ENCODE measurements around the gene RNU6-9.
A peak's percentile ranks its signal among the peaks of the same experiment; 100 is the strongest.
"Not testable (repeated sequence)": the region's sequence is repeated elsewhere in the genome, so short reads cannot be mapped to it uniquely, and the experiment has no call there.

RNU6-9 gene

GRCh38 chr19:892894-893689 lies at the start of gene RNU6-9, which contains the start of gene MED16:
Gene RNU6-9, plus strand, starts transcription at chr19:893484.
Gene MED16, minus strand, starts transcription at chr19:893187. Its CDS starts 2,056 bp downstream, at chr19:891131.
- peak; percentile 73 for DNase-seq (ENCODE audit: low read depth)
- peak within 1 kb of the TSS; percentile 93 for H3K4me3 ChIP-seq (ENCODE audit: control insufficient read depth, low read depth, low read length)
- TF ChIP-seq, protein P1, sequence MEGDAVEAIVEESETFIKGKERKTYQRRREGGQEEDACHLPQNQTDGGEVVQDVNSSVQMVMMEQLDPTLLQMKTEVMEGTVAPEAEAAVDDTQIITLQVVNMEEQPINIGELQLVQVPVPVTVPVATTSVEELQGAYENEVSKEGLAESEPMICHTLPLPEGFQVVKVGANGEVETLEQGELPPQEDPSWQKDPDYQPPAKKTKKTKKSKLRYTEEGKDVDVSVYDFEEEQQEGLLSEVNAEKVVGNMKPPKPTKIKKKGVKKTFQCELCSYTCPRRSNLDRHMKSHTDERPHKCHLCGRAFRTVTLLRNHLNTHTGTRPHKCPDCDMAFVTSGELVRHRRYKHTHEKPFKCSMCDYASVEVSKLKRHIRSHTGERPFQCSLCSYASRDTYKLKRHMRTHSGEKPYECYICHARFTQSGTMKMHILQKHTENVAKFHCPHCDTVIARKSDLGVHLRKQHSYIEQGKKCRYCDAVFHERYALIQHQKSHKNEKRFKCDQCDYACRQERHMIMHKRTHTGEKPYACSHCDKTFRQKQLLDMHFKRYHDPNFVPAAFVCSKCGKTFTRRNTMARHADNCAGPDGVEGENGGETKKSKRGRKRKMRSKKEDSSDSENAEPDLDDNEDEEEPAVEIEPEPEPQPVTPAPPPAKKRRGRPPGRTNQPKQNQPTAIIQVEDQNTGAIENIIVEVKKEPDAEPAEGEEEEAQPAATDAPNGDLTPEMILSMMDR (IDR thresholded peaks at IDR 0.05; ENCODE audit: control insufficient read depth, insufficient read depth, low read depth, low read length, missing control alignments), result no peak

DNA sequence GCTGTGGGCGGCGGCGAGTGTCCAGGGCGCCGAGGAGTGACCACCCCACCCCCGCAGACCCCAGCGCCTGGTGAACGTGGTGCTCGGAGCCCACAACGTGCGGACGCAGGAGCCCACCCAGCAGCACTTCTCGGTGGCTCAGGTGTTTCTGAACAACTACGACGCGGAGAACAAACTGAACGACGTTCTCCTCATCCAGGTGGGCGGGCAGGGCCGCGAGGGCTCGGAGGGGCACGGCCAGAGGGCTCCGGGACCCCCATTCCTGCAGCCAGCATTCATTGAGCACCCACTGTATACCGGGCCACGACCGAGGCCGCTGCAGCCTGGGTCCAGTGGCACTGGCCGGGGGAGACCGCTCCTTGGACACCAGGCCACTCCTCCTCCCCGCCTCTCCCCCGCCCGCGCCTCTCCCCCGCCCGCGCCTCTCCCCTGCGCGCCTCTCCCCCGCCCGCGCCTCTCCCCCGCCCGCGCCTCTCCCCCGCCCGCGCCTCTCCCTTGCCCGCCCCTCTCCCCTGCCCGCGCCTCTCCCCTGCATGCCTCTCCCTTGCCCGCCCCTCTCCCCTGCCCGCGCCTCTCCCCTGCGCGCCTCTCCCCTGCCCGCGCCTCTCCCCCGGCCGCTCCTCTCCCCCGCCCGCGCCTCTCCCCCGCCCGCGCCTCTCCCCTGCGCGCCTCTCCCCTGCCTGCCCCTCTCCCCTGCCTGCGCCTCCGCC lies 49.3 kb upstream of the RNU6-9 start:
- TF ChIP-seq, protein P1 (IDR thresholded peaks at IDR 0.05; ENCODE audit: control insufficient read depth, insufficient read depth, low read depth, low read length, missing control alignments), result no peak
- H3K4me3 ChIP-seq (ENCODE audit: control insufficient read depth, low read depth, low read length), result no peak overlapping the region
- DNase-seq (ENCODE audit: low read depth), result no peak

GRCh38 chr19:844546-844971 lies 48.7 kb upstream of the RNU6-9 start:
- no peak overlapping the region for H3K4me3 ChIP-seq (ENCODE audit: control insufficient read depth, low read depth, low read length)

DNA sequence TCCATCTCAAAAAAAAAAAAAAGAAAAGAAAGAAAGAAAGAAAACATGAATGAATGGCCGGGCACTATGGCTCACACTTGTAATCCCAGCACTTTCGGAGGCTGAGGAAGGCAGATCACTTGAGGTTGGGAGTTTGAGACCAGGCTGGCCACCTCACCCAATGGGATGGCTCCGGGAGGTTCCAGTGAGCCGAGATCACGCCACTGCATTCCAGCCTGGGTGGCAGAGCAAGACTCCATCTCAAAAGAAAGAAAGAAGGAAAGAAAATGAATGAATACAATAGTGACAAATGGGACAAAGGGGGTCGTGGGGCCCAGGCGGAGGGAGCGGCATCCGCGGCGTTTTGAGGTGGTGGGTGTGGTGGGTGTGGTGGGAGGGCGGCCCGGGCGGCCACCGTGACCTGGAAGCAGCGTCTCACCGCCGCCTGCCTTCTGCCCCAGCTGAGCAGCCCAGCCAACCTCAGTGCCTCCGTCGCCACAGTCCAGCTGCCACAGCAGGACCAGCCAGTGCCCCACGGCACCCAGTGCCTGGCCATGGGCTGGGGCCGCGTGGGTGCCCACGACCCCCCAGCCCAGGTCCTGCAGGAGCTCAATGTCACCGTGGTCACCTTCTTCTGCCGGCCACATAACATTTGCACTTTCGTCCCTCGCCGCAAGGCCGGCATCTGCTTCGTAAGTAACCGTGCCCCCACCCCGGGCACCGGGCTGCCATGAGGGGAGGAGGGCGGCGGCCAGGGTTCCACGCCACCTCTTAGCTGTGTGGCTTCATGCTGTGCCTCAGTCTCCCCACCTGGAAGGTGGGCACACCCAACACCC lies 47.4 kb upstream of the RNU6-9 start:
- no peak overlapping the region for H3K4me3 ChIP-seq (ENCODE audit: control insufficient read depth, low read depth, low read length)
- DNase-seq (ENCODE audit: low read depth), result no peak
- TF ChIP-seq, protein P1 (IDR thresholded peaks at IDR 0.05; ENCODE audit: control insufficient read depth, insufficient read depth, low read depth, low read length, missing control alignments), result no peak

More at GRCh38 chr19:844546-844971, 48.7 kb upstream of the RNU6-9 start:
- TF ChIP-seq, protein P1 (IDR thresholded peaks at IDR 0.05; ENCODE audit: control insufficient read depth, insufficient read depth, low read depth, low read length, missing control alignments), result no peak
- no peak for DNase-seq (ENCODE audit: low read depth)

DNA sequence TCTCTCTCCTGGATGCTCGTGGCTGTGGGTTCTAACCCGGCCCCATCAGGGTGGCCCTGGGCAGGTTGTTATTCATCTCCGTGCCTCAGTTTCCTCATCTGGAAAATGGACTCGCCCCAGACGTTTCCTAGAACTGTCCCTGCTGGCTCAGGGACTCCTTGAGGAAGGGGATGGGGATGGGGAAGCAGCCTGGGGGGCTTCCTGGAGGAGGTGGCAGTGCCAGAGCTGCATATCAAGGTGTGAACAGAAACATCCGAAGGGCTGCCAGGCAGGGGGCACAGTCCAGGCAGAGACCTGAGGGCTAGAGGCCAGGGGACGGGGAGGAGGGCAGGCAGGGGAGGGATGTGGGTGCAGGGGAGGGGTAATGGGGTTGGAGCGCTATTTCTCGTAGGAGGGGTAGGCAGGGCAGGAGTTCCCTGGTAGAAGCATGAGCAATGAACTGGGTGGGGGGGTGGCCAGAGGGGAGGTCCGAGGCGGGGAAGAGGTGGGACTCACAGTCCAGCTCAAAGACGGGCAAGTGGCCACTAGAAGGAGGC lies 44.8 kb upstream of the RNU6-9 start:
- DNase-seq (ENCODE audit: low read depth), result no peak
- TF ChIP-seq, protein P1 (IDR thresholded peaks at IDR 0.05; ENCODE audit: control insufficient read depth, insufficient read depth, low read depth, low read length, missing control alignments), result no peak
- H3K4me3 ChIP-seq (ENCODE audit: control insufficient read depth, low read depth, low read length), result no peak overlapping the region

DNA sequence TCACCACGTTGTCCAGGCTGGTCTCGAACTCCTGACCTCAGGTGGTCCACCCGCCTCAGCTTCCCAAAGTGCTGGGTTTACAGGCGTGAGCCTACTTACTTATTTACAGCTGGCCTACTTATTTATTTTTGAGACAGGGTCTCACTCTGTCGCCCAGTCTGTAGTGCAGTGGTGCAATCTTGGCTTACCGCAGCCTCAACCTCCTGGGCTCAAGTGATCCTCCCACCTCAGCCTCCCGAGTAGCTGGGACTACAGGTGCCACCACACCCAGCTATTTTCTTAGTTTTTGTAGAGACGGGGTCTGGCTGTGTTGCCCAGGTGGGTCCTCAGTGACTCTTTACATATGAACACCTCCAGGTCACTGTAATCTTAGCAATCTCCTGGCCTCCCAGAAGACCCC lies 44.1 kb upstream of the RNU6-9 start:
- DNase-seq (ENCODE audit: low read depth); H3K4me3 ChIP-seq (ENCODE audit: control insufficient read depth, low read depth, low read length): not testable (repeated sequence)
